SK-N-MC (cell line): ENCODE results near the gene DNAH12.

Experiments
- EZH2 ChIP-seq: fragments of 200-600 bp; sonication (generic); IDR thresholded peaks from one replicate; pipeline ENCODE4 v1.6.1; 2017; ENCODE audit warnings: antibody characterized with exemption
- FOXP2 ChIP-seq: optimal IDR thresholded peaks from 2 replicates; pipeline ENCODE3; 2011; ENCODE audit warnings: mild to moderate bottlenecking, moderate library complexity; ENCODE audit not compliant: insufficient read depth; ENCODE audit errors: extremely low read length, control extremely low read depth
- POLR2AphosphoS5 ChIP-seq: IDR thresholded peaks from 2 replicates; pipeline ENCODE4 v1.6.1; 2012; ENCODE audit warnings: mild to moderate bottlenecking, low read depth, low read length, borderline replicate concordance

DNA sequence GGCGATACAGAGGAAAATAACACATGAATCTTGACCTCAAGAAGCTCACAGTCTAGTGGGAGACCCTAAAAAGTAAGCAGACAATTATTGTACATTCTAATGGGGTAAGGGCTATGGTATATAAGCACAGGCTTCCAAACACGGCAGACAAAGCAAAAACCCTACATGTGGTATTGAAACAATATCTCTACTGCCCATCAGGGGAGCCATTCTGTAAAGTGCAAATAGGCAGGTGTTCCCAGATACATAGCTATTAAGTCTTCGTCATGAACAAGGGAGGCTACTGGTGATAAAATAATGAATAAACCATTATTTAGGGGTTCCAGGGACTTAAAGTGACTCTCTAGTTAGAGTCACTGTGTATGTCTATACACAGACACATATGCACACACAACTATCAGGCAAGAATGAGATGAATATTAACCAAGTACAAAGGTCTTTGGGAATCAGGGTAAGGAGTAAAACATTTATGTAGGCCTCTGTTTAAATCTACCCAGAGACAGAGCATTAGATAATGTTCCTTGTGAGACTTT is 213.0 kb downstream of the DNAH12 start:
- TF ChIP-seq EZH2 (no peak), POLR2AphosphoS5 (no peak), FOXP2 (no peak)
